Measurements from ENCODE around the gene NOP56.

- TF ChIP-seq CTCF (IDR thresholded peaks at IDR 0.05), result peak in 1 of 4 experiments; percentile 16
- no peak for TF ChIP-seq POLR2AphosphoS5 (IDR thresholded peaks at IDR 0.05)
- TF ChIP-seq POLR2A (IDR thresholded peaks at IDR 0.05), result no peak
- no peak for TF ChIP-seq EP300 (IDR thresholded peaks at IDR 0.05)
Observed at GRCh38 chr20:2693286-2694007, 41.0 kb downstream of the NOP56 start.
